K562 (cell line): Measurements from ENCODE around the gene AARS1. TPM values are rescaled to one million over a fixed set of nuclear protein-coding genes. Genes with fewer than 3 reads are reported as not detected.

Source experiments
- RFX1 ChIP-seq: fragments of 450-650 bp; IDR thresholded peaks from 2 replicates; pipeline ENCODE4 v1.6.1; 2016; ENCODE audit warnings: mild to moderate bottlenecking, moderate library complexity
- ZNF609 ChIP-seq: sonication (generic); formaldehyde crosslinking; IDR thresholded peaks from 2 replicates; pipeline ENCODE4 v1.8.1; 2023; ENCODE audit warnings: missing genetic modification reagents, mild to moderate bottlenecking, borderline replicate concordance
- polyA plus RNA-seq, 8 experiments: library from polyadenylated mRNA; depleted of rRNA in 4 of 8; stranded (reverse) in 5 of 8; unstranded in 3 of 8; fragments of >200 nt; fragmentation: Nextera tagmentation in 2 of 8; fragmentation: Illumina TruSeq in 1 of 8; extraction: Ambion mirVana in 2 of 8; extraction: Trizol in 1 of 8; gene quantifications; 2 replicates each; pipeline versions ENCODE4 v1.2.1 to v1.2.3, GENCODE V29; 2011 to 2014; ENCODE audit warnings: inconsistent platforms in 1 of 8, missing spikeins in 1 of 8
- total RNA-seq, 7 experiments: library from RNA; depleted of rRNA in 6 of 7; stranded (reverse); fragments of >200 nt in 6 of 7; fragmentation: Illumina TruSeq in 2 of 7; extraction: Trizol in 2 of 7; gene quantifications; 2 replicates each; pipeline versions ENCODE4 v1.2.1 to v1.2.3, GENCODE V29; 2011 to 2021; ENCODE audit warnings: low replicate concordance in 1 of 7

Gene AARS1
- total and polyA plus RNA-seq, 9 of the 15 experiments (the other 6 are each of a cell fraction or from before 2014, with no cell fraction given), result 50.1 to 235 (median 174) TPM

- TF ChIP-seq ZNF609 (CRISPR knock-in tag), result 0 out of 2 replicates have a peak, but pooled peaks have one; percentile 52
- no peak for TF ChIP-seq RFX1
- TF ChIP-seq, all 486 proteins: peak for 199
These were observed 37.5 kb downstream of the AARS1 start, which contains the start of gene EXOSC6 (continued) for GRCh38 chr16:70251629-70252354.
